GM12872 (cell line): ENCODE data around the gene SEC62.
A peak's percentile ranks its signal among the peaks of the same experiment; 100 is the strongest.

Experiments used
- CTCF ChIP-seq: IDR thresholded peaks from 3 replicates; pipeline ENCODE4 v1.5.1; 2011; ENCODE audit warnings: low read depth, mild to moderate bottlenecking, low read length, moderate library complexity; ENCODE audit not compliant: insufficient read depth

Gene SEC62

GRCh38 chr3:170023165-170023564, 56.6 kb downstream of the SEC62 start:
- TF ChIP-seq CTCF, result no peak

- TF ChIP-seq CTCF, result no peak
These were observed 58.0 kb downstream of the SEC62 start for GRCh38 chr3:170024581-170024980.

GRCh38 chr3:170027233-170028102, 60.9 kb downstream of the SEC62 start:
- TF ChIP-seq CTCF, result no peak

- TF ChIP-seq CTCF, result no peak
These were observed 66.9 kb downstream of the SEC62 start for GRCh38 chr3:170033489-170033888.

GRCh38 chr3:170037463-170038433, 71.1 kb downstream of the SEC62 start, which contains the start of gene GPR160:
GPR160 (plus strand) TSS chr3:170037995; CDS start chr3:170083973, 45,978 bp downstream.
- TF ChIP-seq CTCF, result peak; percentile 86

GRCh38 chr3:170038434-170039110, 72.0 kb downstream of the SEC62 start:
- 0 out of 3 replicates have a peak, but pooled peaks have one; percentile 28 for TF ChIP-seq CTCF

GRCh38 chr3:170040418-170040817, 73.8 kb downstream of the SEC62 start:
- no peak for TF ChIP-seq CTCF
